Embryonic facial prominence (tissue), 1 donor: ENCODE data around the gene MALSU1.

ENCODE experiments used
- DNase-seq: peaks from one replicate; pipeline ENCODE4 v3.0.0-alpha.2; 2016; ENCODE audit errors: extremely low spot score

The MALSU1 gene

GRCh38 chr7:23298885-23299769 is at the start of gene MALSU1:
Gene MALSU1 (plus strand): TSS chr7:23299339. CDS start chr7:23299353, 14 bp downstream.
- DNase-seq = peak; percentile 94

GRCh38 chr7:23249486-23249885 is 49.7 kb upstream of the MALSU1 start:
- no peak for DNase-seq

- DNase-seq = no peak
Observed at GRCh38 chr7:23254051-23254681, 45.0 kb upstream of the MALSU1 start.

- DNase-seq = no peak
Observed at GRCh38 chr7:23256731-23257130, 42.4 kb upstream of the MALSU1 start.

- no peak for DNase-seq
Observed at GRCh38 chr7:23260371-23260770, 38.8 kb upstream of the MALSU1 start.

- no peak for DNase-seq
Observed at GRCh38 chr7:23261843-23262452, 37.2 kb upstream of the MALSU1 start.

GRCh38 chr7:23264916-23265458 is 34.2 kb upstream of the MALSU1 start:
- no peak for DNase-seq

- no peak for DNase-seq
Observed at GRCh38 chr7:23266918-23267317, 32.2 kb upstream of the MALSU1 start.

GRCh38 chr7:23267357-23267756 is 31.8 kb upstream of the MALSU1 start:
- no peak for DNase-seq

- no peak for DNase-seq
Observed at GRCh38 chr7:23268167-23268566, 31.0 kb upstream of the MALSU1 start.

- no peak for DNase-seq
Observed at GRCh38 chr7:23268746-23269145, 30.4 kb upstream of the MALSU1 start.

- DNase-seq = no peak
Observed at GRCh38 chr7:23272275-23272674, 26.9 kb upstream of the MALSU1 start.

GRCh38 chr7:23273141-23273599 is 26.0 kb upstream of the MALSU1 start:
- DNase-seq = no peak

- no peak for DNase-seq
Observed at GRCh38 chr7:23275912-23276311, 23.2 kb upstream of the MALSU1 start.

GRCh38 chr7:23276376-23276775 is 22.8 kb upstream of the MALSU1 start:
- no peak for DNase-seq

- DNase-seq = no peak
Observed at GRCh38 chr7:23276947-23277346, 22.2 kb upstream of the MALSU1 start.

- DNase-seq = no peak
Observed at GRCh38 chr7:23277359-23277989, 21.7 kb upstream of the MALSU1 start.

GRCh38 chr7:23279819-23280525 is 19.2 kb upstream of the MALSU1 start:
- DNase-seq = no peak

- no peak for DNase-seq
Observed at GRCh38 chr7:23283086-23283485, 16.1 kb upstream of the MALSU1 start.

GRCh38 chr7:23284871-23285270 is 14.3 kb upstream of the MALSU1 start:
- no peak for DNase-seq
